Natural killer cell (primary cell): ENCODE data around the gene WARS2. TPM values are rescaled to one million over a fixed set of nuclear protein-coding genes. Genes with fewer than 3 reads are reported as not detected.
"Not testable (repeated sequence)": the region's sequence is repeated elsewhere in the genome, so short reads cannot be mapped to it uniquely, and the experiment has no call there.

Source experiments
- ATAC-seq, 3 donors: fragments of 150-1000 bp in 2 of 3; fragments of 200-7000 bp in 1 of 3; cut with Tn5 transposase; 1 replicate in 1 of 3; 2 replicates in 2 of 3; pipeline ENCODE4 v1.10.0; 2021; ENCODE audit warnings: mild to moderate bottlenecking in 2 of 3, moderate library complexity in 2 of 3
- DNase-seq, 2 donors: peaks; one replicate each; pipeline versions ENCODE4 v3.0.0 to v3.0.0-alpha.2; 2013 to 2021; ENCODE audit warnings: mixed read lengths in 1 of 2
- H3K27ac ChIP-seq: one replicate; pipeline ENCODE4 v1.5.1; 2013; ENCODE audit warnings: mild to moderate bottlenecking, low read length
- H3K27me3 ChIP-seq: one replicate; pipeline ENCODE4 v1.6.1; 2013; ENCODE audit warnings: low read length; ENCODE audit not compliant: control insufficient read depth, insufficient read depth
- H3K36me3 ChIP-seq: one replicate; pipeline ENCODE4 v1.6.1; 2013; ENCODE audit warnings: low read length; ENCODE audit not compliant: control insufficient read depth, insufficient read depth
- H3K4me1 ChIP-seq: one replicate; pipeline ENCODE4 v1.6.1; 2013; ENCODE audit warnings: low read length; ENCODE audit not compliant: control insufficient read depth, insufficient read depth
- H3K4me3 ChIP-seq: one replicate; pipeline ENCODE4 v1.5.1; 2013; ENCODE audit warnings: low read length
- H3K9me3 ChIP-seq: one replicate; pipeline ENCODE4 v1.6.1; 2013; ENCODE audit warnings: low read length; ENCODE audit not compliant: control insufficient read depth, insufficient read depth
- H3K27ac Mint-ChIP-seq, 2 donors: one replicate each; pipeline ENCODE4 v1.8.0; 2022; ENCODE audit warnings: mild to moderate bottlenecking in 2 of 2, mixed read lengths in 2 of 2, moderate library complexity in 1 of 2
- H3K27me3 Mint-ChIP-seq, 2 donors: one replicate each; pipeline ENCODE4 v1.8.0; 2022; ENCODE audit warnings: low read depth in 2 of 2, mixed read lengths in 2 of 2
- H3K36me3 Mint-ChIP-seq: one replicate; pipeline ENCODE4 v1.8.0; 2022; ENCODE audit warnings: mixed read lengths
- H3K4me1 Mint-ChIP-seq, 2 donors: one replicate each; pipeline ENCODE4 v1.8.0; 2022; ENCODE audit warnings: mixed read lengths in 2 of 2
- H3K4me3 Mint-ChIP-seq: one replicate; pipeline ENCODE4 v1.8.0; 2022; ENCODE audit warnings: mild to moderate bottlenecking, moderate library complexity, mixed read lengths
- H3K9me3 Mint-ChIP-seq, 2 donors: one replicate each; pipeline ENCODE4 v1.8.0; 2022; ENCODE audit warnings: mixed read lengths in 2 of 2
- WGBS: methylation state at CpG from one replicate; pipeline ENCODE4 v1.1.7; 2013; ENCODE audit warnings: missing lambda C conversion rate; ENCODE audit not compliant: insufficient coverage; 5-methylcytosine and 5-hydroxymethylcytosine counted together
- intact Hi-C: fragments of 100-400 bp; cut with micrococcal nuclease; formaldehyde crosslinking; loops from one replicate; pipeline ENCODE4 v1.14.2; 2022
- total RNA-seq, 4 donors: library from RNA; stranded (reverse); fragments of 120-200 nt in 1 of 4; gene quantifications; one replicate each; pipeline versions ENCODE4 v1.2.3 to v1.2.4, GENCODE V29; 2013 to 2022
- TF ChIP-seq, protein P1 (sequence below): fragments of 200-600 bp; IDR thresholded peaks from one replicate; pipeline ENCODE4 v1.8.0; 2022; ENCODE audit warnings: antibody characterized with exemption

WARS2 gene
- total RNA-seq, 3 donors from 2014 or later (not counting 1 experiment from before 2014, with no cell fraction given) = 24.3 to 46.3 (median 41.0) TPM

GRCh38 chr1:119186471-119186870 is 46.0 kb upstream of the WARS2 start:
- H3K27me3 ChIP-seq = no peaks in the 10 kb centered on the region
- ATAC-seq (no peak), DNase-seq (no peak)
- no peak overlapping the region for H3K27ac Mint-ChIP-seq
- no peaks in the 10 kb centered on the region for H3K4me1 ChIP-seq
- H3K27ac ChIP-seq = no peak overlapping the region
- TF ChIP-seq, protein P1, sequence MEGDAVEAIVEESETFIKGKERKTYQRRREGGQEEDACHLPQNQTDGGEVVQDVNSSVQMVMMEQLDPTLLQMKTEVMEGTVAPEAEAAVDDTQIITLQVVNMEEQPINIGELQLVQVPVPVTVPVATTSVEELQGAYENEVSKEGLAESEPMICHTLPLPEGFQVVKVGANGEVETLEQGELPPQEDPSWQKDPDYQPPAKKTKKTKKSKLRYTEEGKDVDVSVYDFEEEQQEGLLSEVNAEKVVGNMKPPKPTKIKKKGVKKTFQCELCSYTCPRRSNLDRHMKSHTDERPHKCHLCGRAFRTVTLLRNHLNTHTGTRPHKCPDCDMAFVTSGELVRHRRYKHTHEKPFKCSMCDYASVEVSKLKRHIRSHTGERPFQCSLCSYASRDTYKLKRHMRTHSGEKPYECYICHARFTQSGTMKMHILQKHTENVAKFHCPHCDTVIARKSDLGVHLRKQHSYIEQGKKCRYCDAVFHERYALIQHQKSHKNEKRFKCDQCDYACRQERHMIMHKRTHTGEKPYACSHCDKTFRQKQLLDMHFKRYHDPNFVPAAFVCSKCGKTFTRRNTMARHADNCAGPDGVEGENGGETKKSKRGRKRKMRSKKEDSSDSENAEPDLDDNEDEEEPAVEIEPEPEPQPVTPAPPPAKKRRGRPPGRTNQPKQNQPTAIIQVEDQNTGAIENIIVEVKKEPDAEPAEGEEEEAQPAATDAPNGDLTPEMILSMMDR = no peak
- no peaks in the 10 kb centered on the region for H3K4me1 Mint-ChIP-seq
- H3K9me3 Mint-ChIP-seq = peaks cover 0 to 7% of the 10 kb centered on the region in 2 donors
- no peak overlapping the region for H3K4me3 ChIP-seq
- WGBS = 86% methylated on average over 2 of the region's 2 CpGs
- no peaks in the 10 kb centered on the region for H3K36me3 ChIP-seq
- H3K4me3 Mint-ChIP-seq = no peak overlapping the region
- intact Hi-C loops = no loop called here
- peaks cover 10% of the 10 kb centered on the region for H3K36me3 Mint-ChIP-seq
- peaks cover 2% of the 10 kb centered on the region for H3K9me3 ChIP-seq
- no peaks in the 10 kb centered on the region for H3K27me3 Mint-ChIP-seq

DNA sequence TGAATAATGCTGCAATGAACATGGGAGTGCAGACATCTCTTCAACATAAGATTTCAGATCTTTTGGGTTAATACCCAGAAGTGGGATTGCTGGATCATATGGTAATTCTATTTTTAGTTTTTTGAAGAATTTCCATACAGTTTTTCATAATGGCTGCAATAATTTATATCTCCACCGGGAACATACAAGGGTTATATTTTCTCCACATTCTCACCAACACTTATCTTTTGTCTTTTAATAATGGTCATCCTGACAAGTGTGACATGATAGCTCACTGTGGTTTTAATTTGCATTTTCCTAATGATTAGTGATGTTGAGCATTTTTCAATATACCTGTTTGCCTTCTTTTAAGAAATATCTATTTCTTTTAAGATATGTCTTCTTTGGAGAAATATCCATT is 44.5 kb upstream of the WARS2 start:
- WGBS = 100% methylated on average over 1 of the region's 1 CpG
- H3K4me1 Mint-ChIP-seq = no peaks in the 10 kb centered on the region
- TF ChIP-seq, protein P1 = no peak

GRCh38 chr1:119181218-119181617 is 40.8 kb upstream of the WARS2 start:
- intact Hi-C loops = no loop called here
- H3K4me1 Mint-ChIP-seq = no peaks in the 10 kb centered on the region
- Histone ChIP-seq H3K4me3 (no peak overlapping the region), H3K36me3 (no peaks in the 10 kb centered on the region), H3K9me3 (peaks cover 3% of the 10 kb centered on the region), H3K4me1 (no peaks in the 10 kb centered on the region), H3K27ac (no peak overlapping the region), H3K27me3 (no peaks in the 10 kb centered on the region)
- peaks cover 0 to 4% of the 10 kb centered on the region in 2 donors for H3K9me3 Mint-ChIP-seq
- no peak overlapping the region for H3K4me3 Mint-ChIP-seq
- H3K36me3 Mint-ChIP-seq = no peaks in the 10 kb centered on the region
- no peak for ATAC-seq
- no peaks in the 10 kb centered on the region for H3K27me3 Mint-ChIP-seq
- DNase-seq = no peak
- 100% methylated on average over 2 of the region's 3 CpGs for WGBS
- H3K27ac Mint-ChIP-seq = no peak overlapping the region
- TF ChIP-seq, protein P1 = no peak

More for the DNA sequence above, 44.5 kb upstream of the WARS2 start:
- DNase-seq (no peak), ATAC-seq (no peak)
- no peaks in the 10 kb centered on the region for H3K27me3 ChIP-seq
- H3K4me3 ChIP-seq = no peak overlapping the region
- peaks cover 2% of the 10 kb centered on the region for H3K9me3 ChIP-seq
- H3K36me3 Mint-ChIP-seq = peaks cover 10% of the 10 kb centered on the region
- no peaks in the 10 kb centered on the region for H3K4me1 ChIP-seq
- no peak overlapping the region for H3K4me3 Mint-ChIP-seq
- no peaks in the 10 kb centered on the region for H3K27me3 Mint-ChIP-seq
- intact Hi-C loops = no loop called here
- H3K27ac ChIP-seq = no peak overlapping the region
- H3K36me3 ChIP-seq = no peaks in the 10 kb centered on the region
- H3K27ac Mint-ChIP-seq = no peak overlapping the region
- peaks cover 0 to 7% of the 10 kb centered on the region in 2 donors for H3K9me3 Mint-ChIP-seq

DNA sequence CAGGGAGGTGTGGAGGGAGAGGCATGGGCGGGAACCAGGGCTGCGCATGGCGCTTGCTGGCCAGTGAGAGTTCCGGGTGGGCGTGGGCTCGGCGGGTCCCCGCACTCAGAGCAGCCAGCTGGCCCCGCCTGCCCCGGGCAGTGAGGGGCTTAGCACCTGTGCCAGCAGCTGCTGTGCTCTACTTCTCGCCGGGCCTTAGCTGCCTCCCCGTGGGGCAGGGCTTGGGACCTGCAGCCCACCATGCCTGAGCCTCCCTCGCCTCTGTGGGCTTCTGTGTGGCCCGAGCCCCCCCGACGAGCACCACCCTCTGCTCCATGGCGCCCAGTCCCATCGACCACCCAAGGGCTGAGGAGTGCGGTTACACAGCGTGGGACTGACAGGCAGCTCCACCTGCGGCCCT is 38.6 kb upstream of the WARS2 start:
- Histone ChIP-seq H3K4me1 (no peaks in the 10 kb centered on the region), H3K9me3 (peaks cover 3% of the 10 kb centered on the region), H3K27ac (no peak overlapping the region), H3K27me3 (no peaks in the 10 kb centered on the region), H3K36me3 (no peaks in the 10 kb centered on the region), H3K4me3 (no peak overlapping the region)
- Mint-ChIP-seq H3K27me3 (no peaks in the 10 kb centered on the region), H3K9me3 (peaks cover 0 to 4% of the 10 kb centered on the region in 2 donors), H3K27ac (no peak overlapping the region), H3K4me1 (no peaks in the 10 kb centered on the region), H3K4me3 (no peak overlapping the region), H3K36me3 (no peaks in the 10 kb centered on the region)
- DNase-seq (no peak), ATAC-seq (no peak)
- TF ChIP-seq, protein P1 = no peak
- 94% methylated on average over 22 of the region's 22 CpGs for WGBS
- intact Hi-C loops = no loop called here

DNA sequence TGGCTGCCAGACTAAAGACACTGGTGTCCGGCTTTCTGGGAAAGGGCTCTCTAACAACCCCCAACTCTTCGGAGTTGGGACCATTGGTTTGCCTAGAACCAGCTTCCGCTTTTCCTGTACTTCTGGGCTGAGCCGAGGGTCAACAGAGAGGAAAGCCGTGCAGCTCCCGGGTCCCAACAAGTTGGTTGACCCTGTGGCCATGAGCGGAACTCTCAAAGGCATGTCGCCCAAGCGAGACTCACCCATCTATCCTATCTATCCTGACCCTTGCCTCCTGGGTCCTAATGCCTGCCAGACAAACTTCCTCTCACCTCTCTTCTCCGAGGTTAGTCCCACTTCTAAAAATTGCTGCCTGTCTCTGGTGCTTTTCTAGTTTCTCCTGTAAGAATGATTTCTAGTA is 32.5 kb upstream of the WARS2 start:
- H3K4me3 Mint-ChIP-seq, H3K4me1 ChIP-seq, H3K36me3 ChIP-seq, DNase-seq, H3K27ac Mint-ChIP-seq, H3K27ac ChIP-seq, H3K9me3 ChIP-seq, H3K27me3 ChIP-seq, intact Hi-C loops, H3K4me3 ChIP-seq, ATAC-seq, H3K9me3 Mint-ChIP-seq, H3K4me1 Mint-ChIP-seq, H3K27me3 Mint-ChIP-seq: not testable (repeated sequence)
- WGBS = 93% methylated on average over 10 of the region's 10 CpGs
- H3K36me3 Mint-ChIP-seq = peaks cover 11% of the 10 kb centered on the region
